SU-DHL-6 (cell line): ENCODE measurements around the gene PLAC8L1.
"Not testable (repeated sequence)": the region's sequence is repeated elsewhere in the genome, so short reads cannot be mapped to it uniquely, and the experiment has no call there.

ENCODE experiments used
- H2AFZ ChIP-seq: fragments of 200-600 bp; sonication (generic); 2 replicates; pipeline ENCODE4 v1.6.1; 2014; ENCODE audit warnings: low read depth, mild to moderate bottlenecking, moderate library complexity, mixed read lengths, antibody characterized with exemption, low read length; ENCODE audit not compliant: severe bottlenecking
- H3F3A ChIP-seq: fragments of 200-600 bp; shearing (Covaris generic); 2 replicates; pipeline ENCODE4 v1.6.0; 2016; ENCODE audit warnings: antibody characterized with exemption, mild to moderate bottlenecking; ENCODE audit not compliant: insufficient read depth
- H3K27ac ChIP-seq: fragments of 200-600 bp; sonication (generic); 2 replicates; pipeline ENCODE4 v1.5.1; 2016; ENCODE audit warnings: low read depth, mild to moderate bottlenecking, low read length, moderate library complexity, mixed read lengths
- H3K27me3 ChIP-seq: fragments of 200-600 bp; sonication (generic), shearing (Covaris generic); 2 replicates; pipeline ENCODE4 v1.6.0; 2014; ENCODE audit warnings: mild to moderate bottlenecking, low read length
- H3K36me3 ChIP-seq: fragments of 200-600 bp; sonication (generic); 2 replicates; pipeline ENCODE4 v1.6.1; 2014; ENCODE audit warnings: mild to moderate bottlenecking, low read length, mixed read lengths
- H3K4me2 ChIP-seq: fragments of 300-600, 200-600 bp; shearing (Covaris generic), sonication (generic); 2 replicates; pipeline ENCODE4 v1.6.0; 2014; ENCODE audit warnings: low read length, low read depth, mild to moderate bottlenecking; ENCODE audit not compliant: poor library complexity, severe bottlenecking
- H3K4me3 ChIP-seq: fragments of 200-600 bp; sonication (generic); 2 replicates; pipeline ENCODE4 v1.5.1; 2014; ENCODE audit warnings: antibody characterized with exemption, low read length, mild to moderate bottlenecking, mixed read lengths; ENCODE audit not compliant: insufficient read depth, poor library complexity, severe bottlenecking
- H3K79me2 ChIP-seq: fragments of 200-600 bp; sonication (generic); 2 replicates; pipeline ENCODE4 v1.6.1; 2014; ENCODE audit warnings: mild to moderate bottlenecking, low read length, moderate library complexity; ENCODE audit not compliant: insufficient read depth
- H3K9ac ChIP-seq: fragments of 200-600 bp; sonication (generic); 2 replicates; pipeline ENCODE4 v1.7.0; 2014; ENCODE audit warnings: mild to moderate bottlenecking, low read length
- H3K9me2 ChIP-seq: fragments of 200-600 bp; sonication (generic); replicated peaks from 2 replicates; pipeline ENCODE4 v1.6.1; 2014; ENCODE audit warnings: low read length; ENCODE audit not compliant: insufficient read depth
- H3K9me3 ChIP-seq: fragments of 200-600 bp; sonication (generic); 2 replicates; pipeline ENCODE4 v1.6.1; 2014; ENCODE audit warnings: low read length, mixed read lengths; ENCODE audit not compliant: insufficient read depth
- H4K20me1 ChIP-seq: fragments of 200-600 bp; sonication (generic); 2 replicates; pipeline ENCODE4 v1.6.1; 2014; ENCODE audit warnings: low read depth, mild to moderate bottlenecking, antibody characterized with exemption, low read length, moderate library complexity, mixed read lengths
- CTCF ChIP-seq: fragments of 200-600 bp; sonication (generic); IDR thresholded peaks from one replicate; pipeline ENCODE4 v1.5.1; 2017; ENCODE audit warnings: antibody characterized with exemption, mild to moderate bottlenecking, low read length, moderate library complexity; ENCODE audit not compliant: insufficient read depth, poor library complexity, severe bottlenecking
- EZH2phosphoT487 ChIP-seq: fragments of 200-600 bp; sonication (generic), shearing (Covaris generic); conservative IDR thresholded peaks from 2 replicates; pipeline ENCODE4 v1.6.1; 2018; ENCODE audit warnings: mild to moderate bottlenecking, antibody characterized with exemption, low read length, moderate library complexity, mixed read lengths

The PLAC8L1 gene

DNA sequence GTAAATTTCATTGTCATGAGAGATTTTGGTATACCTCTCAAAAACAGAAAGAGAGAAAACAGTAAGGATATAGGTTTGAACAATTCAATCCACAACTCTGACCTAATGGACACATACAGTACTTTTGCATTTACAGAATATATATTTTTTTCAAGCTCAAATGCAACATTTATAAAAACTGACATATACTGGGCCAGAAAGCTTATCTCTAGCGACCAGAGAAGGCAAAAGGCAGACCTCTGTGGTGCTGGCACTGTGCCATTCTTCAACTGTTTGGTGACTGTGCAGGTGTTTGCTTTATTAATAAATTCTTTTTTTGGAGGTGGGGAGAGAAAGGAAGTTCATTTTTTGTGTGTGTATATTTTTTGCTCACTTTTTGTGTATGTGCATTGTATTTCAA lies 6.0 kb upstream of the PLAC8L1 start:
- Histone ChIP-seq H3K9me2 (no peaks in the 10 kb centered on the region), H3K79me2 (no peaks in the 10 kb centered on the region), H3K4me3 (no peak overlapping the region), H3K27ac (peak overlapping the region; percentile 78), H2AFZ (no peak overlapping the region), H3K9ac (no peak overlapping the region), H4K20me1 (no peaks in the 10 kb centered on the region), H3K27me3 (no peaks in the 10 kb centered on the region), H3K4me2 (peak overlapping the region; percentile 48), H3F3A (peaks cover 16% of the 10 kb centered on the region), H3K9me3 (no peaks in the 10 kb centered on the region), H3K36me3 (peaks cover 11% of the 10 kb centered on the region)
- TF ChIP-seq EZH2phosphoT487 (no peak), CTCF (no peak)

GRCh38 chr5:146109379-146109778 lies 4.0 kb upstream of the PLAC8L1 start:
- Histone ChIP-seq H3K27ac (no peak overlapping the region), H3K4me2 (no peak overlapping the region), H3K27me3 (no peaks in the 10 kb centered on the region), H3K4me3 (no peak overlapping the region), H4K20me1 (no peaks in the 10 kb centered on the region), H3K9me3 (no peaks in the 10 kb centered on the region), H3K9me2 (no peaks in the 10 kb centered on the region), H3K9ac (no peak overlapping the region), H2AFZ (no peak overlapping the region), H3K36me3 (peaks cover 11% of the 10 kb centered on the region), H3K79me2 (no peaks in the 10 kb centered on the region), H3F3A (peaks cover 16% of the 10 kb centered on the region)
- TF ChIP-seq CTCF (no peak), EZH2phosphoT487 (no peak)

DNA sequence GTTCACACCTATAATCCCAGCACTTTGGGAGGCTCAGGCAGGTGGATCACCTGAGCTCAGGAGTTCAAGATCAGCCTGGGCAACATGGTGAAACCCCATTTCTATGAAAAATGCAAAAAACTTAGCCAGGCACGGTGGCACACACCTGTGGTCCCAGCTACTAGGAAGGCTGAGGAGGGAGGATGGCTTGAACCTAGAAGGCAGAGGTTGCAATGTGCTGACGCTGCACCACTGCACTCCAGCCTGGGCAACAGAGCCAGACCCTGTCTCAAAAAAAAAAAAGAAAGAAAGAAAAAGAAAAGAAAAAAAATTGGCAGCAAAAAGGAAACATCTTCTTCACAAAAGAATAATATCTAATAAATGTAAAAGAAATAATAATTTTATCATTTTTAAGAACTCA lies 3.5 kb upstream of the PLAC8L1 start:
- H3F3A ChIP-seq, result peaks cover 16% of the 10 kb centered on the region
- not testable (repeated sequence) for H3K9me3 ChIP-seq, H2AFZ ChIP-seq, H3K9me2 ChIP-seq, H3K27me3 ChIP-seq, H3K4me3 ChIP-seq, H3K79me2 ChIP-seq, H3K27ac ChIP-seq, H3K4me2 ChIP-seq, H3K9ac ChIP-seq, H4K20me1 ChIP-seq
- H3K36me3 ChIP-seq, result peaks cover 11% of the 10 kb centered on the region

DNA sequence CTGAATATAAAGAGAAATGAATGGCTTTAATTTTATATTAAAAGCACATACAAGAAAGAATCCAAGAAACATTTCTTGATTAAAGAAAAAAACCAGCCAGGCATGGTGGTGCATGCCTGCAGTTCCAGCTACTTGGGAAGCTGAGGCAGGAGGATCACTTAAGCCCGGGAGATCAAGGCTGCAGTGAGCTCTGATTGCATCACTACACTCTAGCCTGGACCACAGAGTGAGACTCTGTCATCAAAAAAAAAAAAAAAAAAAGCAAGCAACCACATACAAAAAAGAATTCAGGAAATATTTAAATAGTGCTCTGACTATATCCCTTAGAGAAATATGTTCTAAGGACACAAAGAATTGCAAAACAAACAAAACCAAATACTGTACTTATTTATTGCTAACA lies 2.5 kb upstream of the PLAC8L1 start:
- H3K9me2 ChIP-seq, result no peaks in the 10 kb centered on the region
- peaks cover 16% of the 10 kb centered on the region for H3F3A ChIP-seq
- H3K4me3 ChIP-seq, result no peak overlapping the region
- H3K36me3 ChIP-seq, result 0 out of 2 replicates have a peak, but pooled peaks cover 4% of the 10 kb centered on the region
- no peaks in the 10 kb centered on the region for H3K79me2 ChIP-seq
- H3K9ac ChIP-seq, result no peak overlapping the region
- no peak overlapping the region for H3K4me2 ChIP-seq
- no peak overlapping the region for H2AFZ ChIP-seq
- peak overlapping the region; percentile 52 for H3K27ac ChIP-seq
- no peaks in the 10 kb centered on the region for H3K9me3 ChIP-seq
- TF ChIP-seq CTCF (no peak), EZH2phosphoT487 (no peak)
- no peaks in the 10 kb centered on the region for H4K20me1 ChIP-seq
- H3K27me3 ChIP-seq, result no peaks in the 10 kb centered on the region
